HepG2 (cell line): ENCODE results near the gene ELP1. TPM values are rescaled to one million over a fixed set of nuclear protein-coding genes. Genes with fewer than 3 reads are reported as not detected.
A peak's percentile ranks its signal among the peaks of the same experiment; 100 is the strongest.

Source experiments
- AGO1 ChIP-seq: fragments of 200-400 bp; formaldehyde crosslinking; IDR thresholded peaks from 2 replicates; pipeline ENCODE4 v1.6.1; 2017; ENCODE audit warnings: mild to moderate bottlenecking, low read depth, low read length, moderate library complexity; ENCODE audit not compliant: poor library complexity, severe bottlenecking
- ARHGAP35 ChIP-seq: sonication (generic); formaldehyde crosslinking; IDR thresholded peaks from 2 replicates; pipeline ENCODE4 v1.9.0; 2022; ENCODE audit warnings: mild to moderate bottlenecking, inconsistent platforms, moderate library complexity, missing genetic modification reagents, borderline replicate concordance
- ATM ChIP-seq: fragments of 450-650 bp; IDR thresholded peaks from 2 replicates; pipeline ENCODE4 v1.7.1; 2017; ENCODE audit warnings: mild to moderate bottlenecking, borderline replicate concordance
- DMTF1 ChIP-seq: sonication (generic); formaldehyde crosslinking; IDR thresholded peaks from 2 replicates; pipeline ENCODE4 v1.4.0; 2020; ENCODE audit warnings: mild to moderate bottlenecking, missing genetic modification reagents
- HDAC6 ChIP-seq: fragments of 200-600 bp; sonication (generic); IDR thresholded peaks from 2 replicates; pipeline ENCODE4 v1.7.0; 2017; ENCODE audit warnings: mild to moderate bottlenecking, antibody characterized with exemption, low read length, low read depth
- HIVEP1 ChIP-seq: sonication (generic); formaldehyde crosslinking; IDR thresholded peaks from 2 replicates; pipeline ENCODE4 v1.4.0; 2020; ENCODE audit warnings: mild to moderate bottlenecking, missing genetic modification reagents
- IKZF5 ChIP-seq: IDR thresholded peaks from 2 replicates; pipeline ENCODE4 v1.6.1; 2018; ENCODE audit warnings: missing genetic modification reagents, mild to moderate bottlenecking, missing compliant biosample characterization
- KLF15 ChIP-seq: sonication (generic); formaldehyde crosslinking; IDR thresholded peaks from 2 replicates; pipeline ENCODE4 v1.8.1; 2023; ENCODE audit warnings: borderline replicate concordance, mild to moderate bottlenecking, inconsistent platforms, missing genetic modification reagents, mixed read lengths
- KLF16 ChIP-seq, 2 experiments: sonication (generic) in 1 of 2; formaldehyde crosslinking in 1 of 2; IDR thresholded peaks; 2 replicates each; pipeline versions ENCODE4 v1.6.1 to v1.8.0; 2016 to 2023; ENCODE audit warnings: missing genetic modification reagents in 2 of 2, missing compliant biosample characterization in 1 of 2
- MLX ChIP-seq: IDR thresholded peaks from 2 replicates; pipeline ENCODE4 v1.6.1; 2016
- REL ChIP-seq: sonication (generic); formaldehyde crosslinking; conservative IDR thresholded peaks from 2 replicates; pipeline ENCODE4 v1.8.0; 2022; ENCODE audit warnings: mild to moderate bottlenecking, missing genetic modification reagents, moderate library complexity
- TAF1 ChIP-seq: sonication (generic); formaldehyde crosslinking; IDR thresholded peaks from 2 replicates; pipeline ENCODE4 v1.4.0; 2020; ENCODE audit warnings: missing genetic modification reagents
- TAF15 ChIP-seq: fragments of 200-400 bp; formaldehyde crosslinking; IDR thresholded peaks from one replicate; pipeline ENCODE4 v1.6.1; 2018; ENCODE audit warnings: mild to moderate bottlenecking, low read depth, low read length; ENCODE audit not compliant: poor library complexity, severe bottlenecking
- TOE1 ChIP-seq: sonication (generic); formaldehyde crosslinking; IDR thresholded peaks from 2 replicates; pipeline ENCODE4 v1.4.0; 2020; ENCODE audit warnings: mild to moderate bottlenecking, missing genetic modification reagents
- ZMYM4 ChIP-seq: sonication (generic); formaldehyde crosslinking; IDR thresholded peaks from 2 replicates; pipeline ENCODE4 v1.8.1; 2023; ENCODE audit warnings: mild to moderate bottlenecking, missing genetic modification reagents
- ZNF12 ChIP-seq: sonication (generic); formaldehyde crosslinking; IDR thresholded peaks from 2 replicates; pipeline ENCODE4 v1.5.0; 2020; ENCODE audit warnings: missing genetic modification reagents
- ZNF24 ChIP-seq: fragments of 450-650 bp; IDR thresholded peaks from 2 replicates; pipeline ENCODE4 v1.6.1; 2017; ENCODE audit warnings: antibody characterized with exemption, mild to moderate bottlenecking
- ZNF282 ChIP-seq: fragments of 450-650 bp; IDR thresholded peaks from 2 replicates; pipeline ENCODE4 v1.6.1; 2018; ENCODE audit not compliant: partially characterized antibody
- ZNF44 ChIP-seq: sonication (generic); formaldehyde crosslinking; IDR thresholded peaks from 2 replicates; pipeline ENCODE4 v1.5.1; 2020; ENCODE audit warnings: mild to moderate bottlenecking, missing genetic modification reagents
- ZNF530 ChIP-seq: sonication (generic); formaldehyde crosslinking; IDR thresholded peaks from 2 replicates; pipeline ENCODE4 v1.5.0; 2020; ENCODE audit warnings: low read depth, mild to moderate bottlenecking, missing genetic modification reagents
- ZNF746 ChIP-seq: sonication (generic); formaldehyde crosslinking; IDR thresholded peaks from 2 replicates; pipeline ENCODE4 v1.8.0; 2022; ENCODE audit warnings: mild to moderate bottlenecking, missing genetic modification reagents
- ZNF841 ChIP-seq: sonication (generic); formaldehyde crosslinking; IDR thresholded peaks from 2 replicates; pipeline ENCODE4 v1.8.1; 2023; ENCODE audit warnings: missing genetic modification reagents, borderline replicate concordance
- polyA plus RNA-seq, 8 experiments: library from polyadenylated mRNA; depleted of rRNA in 3 of 8; stranded (reverse) in 7 of 8; unstranded in 1 of 8; fragments of >200 nt; fragmentation: Illumina TruSeq in 4 of 8; extraction: Trizol in 4 of 8; gene quantifications; 2 replicates each; pipeline versions ENCODE4 v1.2.1 to v1.2.3, GENCODE V29; 2011 to 2016; ENCODE audit warnings: low read depth in 4 of 8, missing spikeins in 1 of 8, mixed read lengths in 1 of 8; ENCODE audit not compliant: insufficient read depth in 1 of 8
- total RNA-seq, 5 experiments: library from RNA; depleted of rRNA; stranded (reverse); fragments of >200 nt; fragmentation: Illumina TruSeq; extraction: Trizol; gene quantifications; 2 replicates each; pipeline ENCODE4 v1.2.3, GENCODE V29; 2016; ENCODE audit warnings: low read depth in 1 of 5
- TF ChIP-seq, protein P1 (sequence below): IDR thresholded peaks from 2 replicates; pipeline ENCODE4 v1.6.1; 2018; ENCODE audit warnings: missing genetic modification reagents
- TF ChIP-seq, protein P2 (sequence below): sonication (generic); formaldehyde crosslinking; IDR thresholded peaks from 2 replicates; pipeline ENCODE4 v1.8.1; 2023; ENCODE audit warnings: mild to moderate bottlenecking, missing genetic modification reagents

The ELP1 gene
- total and polyA plus RNA-seq, 2 of the 13 experiments (the other 11 are each of a cell fraction or from before 2014, with no cell fraction given), result 157 to 275 TPM

DNA sequence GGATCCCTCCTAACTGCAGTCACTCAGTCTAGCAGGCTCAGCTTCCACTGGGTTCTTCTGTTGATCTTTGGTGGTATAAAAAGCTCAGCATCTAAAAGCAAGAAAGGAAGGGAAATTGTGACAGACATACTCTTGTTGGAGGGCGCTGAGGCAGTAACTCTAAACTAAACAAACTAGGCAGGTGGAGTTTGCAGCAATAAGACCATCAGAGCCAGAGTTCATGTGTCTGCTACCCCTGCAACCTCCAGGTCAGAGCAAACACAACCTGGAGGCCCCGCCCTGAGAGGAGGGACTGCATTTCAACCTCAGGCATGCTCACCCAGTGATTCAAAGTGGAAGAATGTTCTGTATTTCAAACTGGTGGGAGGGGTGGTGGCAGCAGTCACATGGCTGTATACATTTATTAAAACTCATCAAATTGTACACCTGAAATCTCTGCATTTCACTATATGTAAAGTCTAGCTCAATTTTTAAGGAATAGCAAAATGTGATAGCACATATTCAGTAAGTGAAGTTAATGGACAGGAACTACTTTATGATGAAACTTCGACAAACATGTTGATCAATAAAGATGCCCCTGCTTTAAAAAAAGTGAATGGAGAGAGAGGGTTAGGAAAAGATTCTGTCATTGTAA, 64.7 kb downstream of the ELP1 start (continued):
- TF ChIP-seq, protein P1, sequence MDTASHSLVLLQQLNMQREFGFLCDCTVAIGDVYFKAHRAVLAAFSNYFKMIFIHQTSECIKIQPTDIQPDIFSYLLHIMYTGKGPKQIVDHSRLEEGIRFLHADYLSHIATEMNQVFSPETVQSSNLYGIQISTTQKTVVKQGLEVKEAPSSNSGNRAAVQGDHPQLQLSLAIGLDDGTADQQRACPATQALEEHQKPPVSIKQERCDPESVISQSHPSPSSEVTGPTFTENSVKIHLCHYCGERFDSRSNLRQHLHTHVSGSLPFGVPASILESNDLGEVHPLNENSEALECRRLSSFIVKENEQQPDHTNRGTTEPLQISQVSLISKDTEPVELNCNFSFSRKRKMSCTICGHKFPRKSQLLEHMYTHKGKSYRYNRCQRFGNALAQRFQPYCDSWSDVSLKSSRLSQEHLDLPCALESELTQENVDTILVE (CRISPR knock-in tag), result no peak
- no peak for TF ChIP-seq ARHGAP35 (CRISPR knock-in tag)
- TF ChIP-seq ZNF44 (CRISPR knock-in tag), result no peak
- no peak for TF ChIP-seq TOE1 (CRISPR knock-in tag)
- TF ChIP-seq AGO1, result no peak
- TF ChIP-seq, protein P2, sequence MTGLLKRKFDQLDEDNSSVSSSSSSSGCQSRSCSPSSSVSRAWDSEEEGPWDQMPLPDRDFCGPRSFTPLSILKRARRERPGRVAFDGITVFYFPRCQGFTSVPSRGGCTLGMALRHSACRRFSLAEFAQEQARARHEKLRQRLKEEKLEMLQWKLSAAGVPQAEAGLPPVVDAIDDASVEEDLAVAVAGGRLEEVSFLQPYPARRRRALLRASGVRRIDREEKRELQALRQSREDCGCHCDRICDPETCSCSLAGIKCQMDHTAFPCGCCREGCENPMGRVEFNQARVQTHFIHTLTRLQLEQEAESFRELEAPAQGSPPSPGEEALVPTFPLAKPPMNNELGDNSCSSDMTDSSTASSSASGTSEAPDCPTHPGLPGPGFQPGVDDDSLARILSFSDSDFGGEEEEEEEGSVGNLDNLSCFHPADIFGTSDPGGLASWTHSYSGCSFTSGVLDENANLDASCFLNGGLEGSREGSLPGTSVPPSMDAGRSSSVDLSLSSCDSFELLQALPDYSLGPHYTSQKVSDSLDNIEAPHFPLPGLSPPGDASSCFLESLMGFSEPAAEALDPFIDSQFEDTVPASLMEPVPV (CRISPR knock-in tag), result no peak; the same call in 1 of the 2 replicates
- TF ChIP-seq ZNF841 (CRISPR knock-in tag), result no peak
- no peak for TF ChIP-seq HDAC6
- TF ChIP-seq KLF16 (CRISPR knock-in tag; IDR thresholded peaks at IDR 0.05), result peak in 1 of 2 experiments; percentile 62; a peak in 1 of 4 replicates
- TF ChIP-seq REL (CRISPR knock-in tag), result no peak
- no peak for TF ChIP-seq MLX (CRISPR knock-in tag)
- no peak for TF ChIP-seq ATM
- no peak for TF ChIP-seq ZNF282
- 0 out of 2 replicates have a peak, but pooled peaks have one; percentile 12 for TF ChIP-seq ZNF12
- no peak for TF ChIP-seq TAF1 (CRISPR knock-in tag)
- peak; percentile 76 for TF ChIP-seq ZMYM4 (CRISPR knock-in tag)
- no peak for TF ChIP-seq ZNF530 (CRISPR knock-in tag)
- TF ChIP-seq IKZF5 (CRISPR knock-in tag), result peak; percentile 87
- no peak for TF ChIP-seq HIVEP1 (CRISPR knock-in tag)
- TF ChIP-seq TAF15, result no peak
- TF ChIP-seq KLF15 (CRISPR knock-in tag), result no peak
- no peak for TF ChIP-seq ZNF24
- TF ChIP-seq ZNF746, result no peak
- TF ChIP-seq DMTF1 (CRISPR knock-in tag), result no peak
